NT2/D1 (cell line): ENCODE results near the gene PRLHR.
"Not testable (repeated sequence)": the region's sequence is repeated elsewhere in the genome, so short reads cannot be mapped to it uniquely, and the experiment has no call there.

Source experiments
- SUZ12 ChIP-seq: IDR thresholded peaks from 2 replicates; pipeline ENCODE4 v1.6.1; 2011; ENCODE audit not compliant: insufficient read length, insufficient read depth; ENCODE audit errors: extremely low read depth
- YY1 ChIP-seq: IDR thresholded peaks from 2 replicates; pipeline ENCODE4 v1.6.1; 2011; ENCODE audit not compliant: insufficient read length, insufficient read depth
- ZNF274 ChIP-seq: IDR thresholded peaks from 2 replicates; pipeline ENCODE4 v1.6.1; 2011; ENCODE audit warnings: mild to moderate bottlenecking, low read depth, low read length

GRCh38 chr10:118613863-118614262 lies 18.4 kb upstream of the PRLHR start:
- not testable (repeated sequence) for TF ChIP-seq YY1, ZNF274, SUZ12
